CD14-positive monocyte (primary cell): ENCODE results near the gene FBXO41. TPM values are rescaled to one million over a fixed set of nuclear protein-coding genes. Genes with fewer than 3 reads are reported as not detected.
A peak's percentile ranks its signal among the peaks of the same experiment; 100 is the strongest.

Experiments
- DNase-seq, 3 donors: peaks; one replicate each; pipeline ENCODE4 v3.0.0-alpha.2; 2011 to 2022
- H2AFZ ChIP-seq: 2 replicates; pipeline ENCODE4 v1.6.0; 2012; ENCODE audit warnings: mild to moderate bottlenecking, low read depth, low read length, inconsistent platforms; ENCODE audit not compliant: insufficient read depth, poor library complexity, severe bottlenecking
- H3K27ac ChIP-seq, 2 donors: 1 replicate in 1 of 2; 2 replicates in 1 of 2; pipeline ENCODE4 v1.5.1; 2012 to 2013; ENCODE audit warnings: low read length in 2 of 2, control low read depth in 1 of 2, inconsistent platforms in 1 of 2, low read depth in 1 of 2, mild to moderate bottlenecking in 1 of 2
- H3K27me3 ChIP-seq, 2 donors: one replicate each; pipeline versions ENCODE4 v1.6.0 to v1.6.1; 2011 to 2013; ENCODE audit warnings: low read length in 2 of 2; ENCODE audit not compliant: control insufficient read depth in 2 of 2, insufficient read depth in 2 of 2
- H3K36me3 ChIP-seq, 2 donors: replicated peaks in 1 of 2; 1 replicate in 1 of 2; 2 replicates in 1 of 2; pipeline versions ENCODE4 v1.5.1 to v1.6.1; 2012 to 2013; ENCODE audit warnings: low read length in 2 of 2, control low read depth in 1 of 2, inconsistent platforms in 1 of 2, mild to moderate bottlenecking in 1 of 2; ENCODE audit not compliant: insufficient read depth in 2 of 2, control insufficient read depth in 1 of 2
- H3K4me1 ChIP-seq, 2 donors: 1 replicate in 1 of 2; 2 replicates in 1 of 2; pipeline versions ENCODE4 v1.5.1 to v1.6.1; 2012 to 2013; ENCODE audit warnings: low read length in 2 of 2, control low read depth in 1 of 2, inconsistent platforms in 1 of 2, mild to moderate bottlenecking in 1 of 2, moderate library complexity in 1 of 2; ENCODE audit not compliant: insufficient read depth in 2 of 2, control insufficient read depth in 1 of 2
- H3K4me2 ChIP-seq: replicated peaks from 2 replicates; pipeline ENCODE3; 2012; ENCODE audit warnings: low read length, moderate library complexity, mild to moderate bottlenecking; ENCODE audit not compliant: poor library complexity, severe bottlenecking; ENCODE audit errors: extremely low read depth
- H3K4me3 ChIP-seq, 3 experiments: fragments of 200-600 bp in 1 of 3; sonication (generic) in 1 of 3; replicated peaks in 1 of 3; 1 replicate in 2 of 3; 2 replicates in 1 of 3; pipeline ENCODE4 v1.5.1; 2011 to 2013; ENCODE audit warnings: low read length in 3 of 3, mild to moderate bottlenecking in 3 of 3, control low read depth in 2 of 3, low read depth in 2 of 3, inconsistent platforms in 1 of 3, moderate library complexity in 1 of 3
- H3K79me2 ChIP-seq: 2 replicates; pipeline ENCODE4 v1.6.0; 2012; ENCODE audit warnings: mild to moderate bottlenecking, control low read depth, inconsistent platforms, low read length, moderate library complexity; ENCODE audit not compliant: insufficient read depth
- H3K9ac ChIP-seq: 2 replicates; pipeline ENCODE4 v1.6.0; 2017; ENCODE audit warnings: low read length, mild to moderate bottlenecking; ENCODE audit not compliant: insufficient read depth, poor library complexity, severe bottlenecking
- H3K9me3 ChIP-seq, 2 donors: replicated peaks in 1 of 2; 1 replicate in 1 of 2; 2 replicates in 1 of 2; pipeline versions ENCODE4 v1.5.1 to v1.6.1; 2012 to 2013; ENCODE audit warnings: low read length in 2 of 2, control low read depth in 1 of 2; ENCODE audit not compliant: control insufficient read depth in 1 of 2, insufficient read depth in 1 of 2
- H4K20me1 ChIP-seq: 2 replicates; pipeline ENCODE4 v1.6.0; 2012; ENCODE audit warnings: mild to moderate bottlenecking, low read length, control low read depth, moderate library complexity; ENCODE audit not compliant: insufficient read depth
- H3K27ac Mint-ChIP-seq, 7 donors: one replicate each; pipeline ENCODE4 v1.8.0; 2020; ENCODE audit warnings: mild to moderate bottlenecking in 7 of 7, mixed read lengths in 7 of 7, moderate library complexity in 6 of 7, inconsistent platforms in 2 of 7
- H3K27me3 Mint-ChIP-seq, 3 donors: one replicate each; pipeline ENCODE4 v1.8.0; 2021 to 2022; ENCODE audit warnings: low read depth in 3 of 3, mild to moderate bottlenecking in 3 of 3, mixed read lengths in 3 of 3, moderate library complexity in 3 of 3, inconsistent platforms in 1 of 3
- H3K36me3 Mint-ChIP-seq, 2 donors: one replicate each; pipeline ENCODE4 v1.8.0; 2020; ENCODE audit warnings: mixed read lengths in 2 of 2, inconsistent platforms in 1 of 2, mild to moderate bottlenecking in 1 of 2
- H3K4me1 Mint-ChIP-seq: one replicate; pipeline ENCODE4 v1.8.0; 2020; ENCODE audit warnings: mild to moderate bottlenecking, mixed read lengths
- H3K4me3 Mint-ChIP-seq, 2 donors: one replicate each; pipeline ENCODE4 v1.8.0; 2020; ENCODE audit warnings: mild to moderate bottlenecking in 2 of 2, mixed read lengths in 2 of 2, moderate library complexity in 1 of 2
- H3K9me3 Mint-ChIP-seq, 7 donors: one replicate each; pipeline ENCODE4 v1.8.0; 2020 to 2022; ENCODE audit warnings: mixed read lengths in 7 of 7, mild to moderate bottlenecking in 6 of 7, moderate library complexity in 6 of 7, inconsistent platforms in 2 of 7
- WGBS: methylation state at CpG from one replicate; pipeline ENCODE4 v1.1.5; 2013; ENCODE audit warnings: missing lambda C conversion rate; ENCODE audit not compliant: insufficient coverage; 5-methylcytosine and 5-hydroxymethylcytosine counted together
- intact Hi-C, 2 donors: fragments of 100-400 bp; cut with micrococcal nuclease; formaldehyde crosslinking; loops; one replicate each; pipeline versions ENCODE4 v1.15.0 to v1.15.1; 2023
- polyA plus RNA-seq, 3 donors: library from polyadenylated mRNA; depleted of rRNA in 1 of 3; unstranded in 2 of 3; stranded (reverse) in 1 of 3; fragments of 300-500 nt in 2 of 3; fragments of >200 nt in 1 of 3; fragmentation: Illumina TruSeq in 2 of 3; gene quantifications; 1 replicate in 2 of 3; 2 replicates in 1 of 3; pipeline ENCODE4 v1.2.3, GENCODE V29; 2012 to 2021
- TF ChIP-seq, protein P1 (sequence below): fragments of 200-600 bp; IDR thresholded peaks from one replicate; pipeline ENCODE4 v1.8.0; 2022; ENCODE audit warnings: antibody characterized with exemption, mild to moderate bottlenecking

FBXO41 gene
- polyA plus RNA-seq, 3 donors, result 0.29 to 17.1 (median 0.52) TPM

- Mint-ChIP-seq H3K9me3 (peaks cover 0 to 1% (median 0%) of the 10 kb centered on the region in 7 donors), H3K4me1 (peaks cover 38% of the 10 kb centered on the region), H3K36me3 (peaks cover 0 to 2% of the 10 kb centered on the region in 2 donors), H3K27ac (peak overlapping the region in 1 of 7 donors; percentile 58), H3K4me3 (peak overlapping the region; percentile 77 to 85), H3K27me3 (no peaks in the 10 kb centered on the region)
- Histone ChIP-seq H3K4me3 (peak overlapping the region in 1 of 3 experiments; percentile 87), H3K9ac (no peak overlapping the region), H3K4me2 (peak overlapping the region; percentile 93), H3K36me3 (peaks cover 0 to 6% of the 10 kb centered on the region in 2 donors), H3K27me3 (no peaks in the 10 kb centered on the region), H4K20me1 (peaks cover 44% of the 10 kb centered on the region), H3K9me3 (no peaks in the 10 kb centered on the region), H2AFZ (peak overlapping the region; percentile 90), H3K27ac (no peak overlapping the region), H3K79me2 (peaks cover 35% of the 10 kb centered on the region), H3K4me1 (peaks cover 36 to 40% of the 10 kb centered on the region in 2 donors)
- 43% methylated on average over 1 of the region's 5 CpGs for WGBS
- TF ChIP-seq, protein P1, sequence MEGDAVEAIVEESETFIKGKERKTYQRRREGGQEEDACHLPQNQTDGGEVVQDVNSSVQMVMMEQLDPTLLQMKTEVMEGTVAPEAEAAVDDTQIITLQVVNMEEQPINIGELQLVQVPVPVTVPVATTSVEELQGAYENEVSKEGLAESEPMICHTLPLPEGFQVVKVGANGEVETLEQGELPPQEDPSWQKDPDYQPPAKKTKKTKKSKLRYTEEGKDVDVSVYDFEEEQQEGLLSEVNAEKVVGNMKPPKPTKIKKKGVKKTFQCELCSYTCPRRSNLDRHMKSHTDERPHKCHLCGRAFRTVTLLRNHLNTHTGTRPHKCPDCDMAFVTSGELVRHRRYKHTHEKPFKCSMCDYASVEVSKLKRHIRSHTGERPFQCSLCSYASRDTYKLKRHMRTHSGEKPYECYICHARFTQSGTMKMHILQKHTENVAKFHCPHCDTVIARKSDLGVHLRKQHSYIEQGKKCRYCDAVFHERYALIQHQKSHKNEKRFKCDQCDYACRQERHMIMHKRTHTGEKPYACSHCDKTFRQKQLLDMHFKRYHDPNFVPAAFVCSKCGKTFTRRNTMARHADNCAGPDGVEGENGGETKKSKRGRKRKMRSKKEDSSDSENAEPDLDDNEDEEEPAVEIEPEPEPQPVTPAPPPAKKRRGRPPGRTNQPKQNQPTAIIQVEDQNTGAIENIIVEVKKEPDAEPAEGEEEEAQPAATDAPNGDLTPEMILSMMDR, result no peak
- no peak for DNase-seq
- intact Hi-C loops, result no loop called here
Measured at GRCh38 chr2:73282924-73283544, 1.2 kb downstream of the FBXO41 start.

GRCh38 chr2:73281244-73281643 is 3.0 kb downstream of the FBXO41 start:
- Mint-ChIP-seq H3K27me3 (no peaks in the 10 kb centered on the region), H3K4me1 (peaks cover 30% of the 10 kb centered on the region), H3K4me3 (no peak overlapping the region), H3K27ac (no peak overlapping the region), H3K36me3 (peaks cover 11 to 15% of the 10 kb centered on the region in 2 donors), H3K9me3 (peaks cover 0 to 1% (median 0%) of the 10 kb centered on the region in 7 donors)
- peaks cover 27 to 32% of the 10 kb centered on the region in 2 donors for H3K4me1 ChIP-seq
- H3K36me3 ChIP-seq, result peaks cover 0 to 6% of the 10 kb centered on the region in 2 donors
- H3K4me3 ChIP-seq, result no peak overlapping the region
- H3K9me3 ChIP-seq, result no peaks in the 10 kb centered on the region
- TF ChIP-seq, protein P1, result no peak
- H3K79me2 ChIP-seq, result peaks cover 35% of the 10 kb centered on the region
- H3K27ac ChIP-seq, result no peak overlapping the region
- no peak overlapping the region for H2AFZ ChIP-seq
- peaks cover 50% of the 10 kb centered on the region for H4K20me1 ChIP-seq
- H3K9ac ChIP-seq, result no peak overlapping the region
- intact Hi-C loops, result no loop called here
- H3K27me3 ChIP-seq, result no peaks in the 10 kb centered on the region
- DNase-seq, result no peak
- H3K4me2 ChIP-seq, result no peak overlapping the region
